LNCaP clone FGC (cell line): Measurements from ENCODE around the gene PROM2.

ENCODE experiments used
- DNase-seq: peaks from one replicate; pipeline ENCODE4 v3.0.0-alpha.2; 2011; ENCODE audit warnings: low read depth
- H3K4me3 ChIP-seq: 2 replicates; pipeline ENCODE4 v1.5.1; 2011; ENCODE audit warnings: mild to moderate bottlenecking, low read depth, low read length, control low read depth
- CTCF ChIP-seq: IDR thresholded peaks from 2 replicates; pipeline ENCODE4 v1.5.1; 2012; ENCODE audit warnings: mild to moderate bottlenecking; ENCODE audit not compliant: control insufficient read depth, insufficient read depth; ENCODE audit errors: extremely low read depth

Gene PROM2

GRCh38 chr2:95317123-95317500, 42.9 kb downstream of the PROM2 start:
- no peak for TF ChIP-seq CTCF
- H3K4me3 ChIP-seq: no peak overlapping the region
- DNase-seq: no peak

GRCh38 chr2:95317665-95318425, 43.6 kb downstream of the PROM2 start:
- no peak overlapping the region for H3K4me3 ChIP-seq
- no peak for DNase-seq
- no peak for TF ChIP-seq CTCF

GRCh38 chr2:95318431-95319220, 44.4 kb downstream of the PROM2 start:
- no peak overlapping the region for H3K4me3 ChIP-seq
- no peak for TF ChIP-seq CTCF
- DNase-seq: no peak

GRCh38 chr2:95319481-95320343, 45.5 kb downstream of the PROM2 start:
- DNase-seq: no peak
- TF ChIP-seq CTCF: no peak
- H3K4me3 ChIP-seq: no peak overlapping the region

- H3K4me3 ChIP-seq: no peak overlapping the region
- TF ChIP-seq CTCF: no peak
- DNase-seq: no peak
Observed at GRCh38 chr2:95320344-95320712, 46.1 kb downstream of the PROM2 start.

- no peak for TF ChIP-seq CTCF
- H3K4me3 ChIP-seq: no peak overlapping the region
- DNase-seq: no peak
Observed at GRCh38 chr2:95320986-95321767, 46.9 kb downstream of the PROM2 start.
